ENCODE data around the gene SHC4.
"Not testable (repeated sequence)": the region's sequence is repeated elsewhere in the genome, so short reads cannot be mapped to it uniquely, and the experiment has no call there.

GRCh38 chr15:48970926-48971325, 7.2 kb upstream of the SHC4 start:
- TF ChIP-seq EZH2phosphoT487, CTCF, EZH2 (IDR thresholded peaks at IDR 0.05): not testable (repeated sequence)
